ENCODE results near the gene ARG2.

ARG2 gene

DNA sequence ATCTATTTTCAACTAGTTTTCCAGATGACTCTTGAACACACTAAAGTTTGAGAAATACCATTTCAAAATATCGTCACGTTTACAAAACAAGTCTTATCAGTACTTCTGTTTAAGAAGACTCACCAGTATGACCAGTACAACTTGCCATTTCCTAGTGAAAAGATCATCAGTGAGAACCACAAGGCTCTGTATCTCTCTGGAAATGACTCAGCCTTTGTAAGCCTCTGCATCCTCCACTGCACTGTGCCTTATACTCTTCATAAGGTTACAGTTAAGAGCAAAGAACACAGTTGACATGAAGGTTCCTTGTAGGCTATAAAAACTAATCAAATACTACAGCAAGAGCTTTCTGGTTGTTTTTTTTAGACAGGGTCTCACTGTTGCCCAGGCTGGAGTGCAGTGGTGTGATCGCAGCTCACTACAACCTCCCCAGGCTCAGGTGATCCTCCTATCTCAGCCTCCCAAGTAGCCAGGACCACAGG lies 60.4 kb downstream of the ARG2 start:
- TF ChIP-seq CTCF (IDR thresholded peaks at IDR 0.05), result no peak

GRCh38 chr14:67680941-67681340 lies 61.2 kb downstream of the ARG2 start:
- TF ChIP-seq CTCF (IDR thresholded peaks at IDR 0.05), result no peak

- TF ChIP-seq CTCF (IDR thresholded peaks at IDR 0.05), result no peak
Observed at GRCh38 chr14:67683842-67684241, 64.1 kb downstream of the ARG2 start.

DNA sequence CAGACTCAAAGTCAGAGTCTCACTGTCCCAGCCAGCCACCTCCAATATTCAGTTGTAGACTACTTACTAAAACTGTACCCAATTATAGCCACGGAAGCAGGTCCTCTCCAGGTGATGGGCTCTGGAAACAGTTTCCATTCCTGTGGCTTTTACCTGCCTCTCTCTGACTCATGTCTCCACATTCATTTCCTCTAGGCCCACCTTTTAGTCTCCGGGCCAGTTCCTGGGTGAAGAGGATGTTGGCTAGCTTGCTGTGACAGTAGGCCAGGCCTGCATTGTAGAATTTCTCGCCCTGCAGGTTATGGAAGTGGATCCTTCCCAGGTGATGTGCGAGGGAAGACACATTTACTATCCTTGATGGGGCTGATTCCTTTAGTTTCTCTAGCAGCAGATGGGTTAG lies 70.3 kb downstream of the ARG2 start:
- no peak for TF ChIP-seq CTCF (IDR thresholded peaks at IDR 0.05)

- TF ChIP-seq CTCF (IDR thresholded peaks at IDR 0.05), result no peak
Observed at GRCh38 chr14:67694791-67695393, 75.2 kb downstream of the ARG2 start.

DNA sequence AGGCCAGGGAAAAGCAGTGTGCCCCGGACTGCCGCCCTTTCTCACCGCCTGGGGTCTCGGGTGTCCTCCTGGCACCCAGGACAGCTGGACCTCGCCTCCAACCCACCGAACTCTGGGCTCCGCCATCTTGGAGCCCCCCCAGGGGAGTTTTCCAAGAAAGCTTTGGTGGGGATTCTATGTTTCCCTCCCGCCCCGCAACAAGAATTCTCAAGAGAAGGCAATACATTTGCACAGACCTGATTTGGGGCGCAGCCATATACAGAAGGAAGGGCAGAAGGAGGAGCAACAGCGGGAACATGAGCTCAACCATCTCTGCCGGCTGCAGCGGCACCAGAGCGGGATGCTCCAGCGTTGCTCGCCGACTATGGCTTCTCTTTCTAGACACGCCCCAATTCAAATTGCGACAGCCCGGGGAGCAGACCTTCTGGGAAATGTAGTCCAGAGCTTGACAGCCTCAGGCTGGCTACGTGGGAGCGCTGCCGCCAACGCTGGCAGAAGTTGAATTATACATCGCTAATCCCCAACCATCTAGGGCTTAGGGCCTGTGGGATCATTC lies 75.8 kb downstream of the ARG2 start, which contains the start of gene RDH11:
TSS of gene RDH11 (minus strand) at position 371 of the 556 bp plus-strand sequence. CDS start at position 310, 61 bp downstream.
- no peak for TF ChIP-seq CTCF (IDR thresholded peaks at IDR 0.05)

DNA sequence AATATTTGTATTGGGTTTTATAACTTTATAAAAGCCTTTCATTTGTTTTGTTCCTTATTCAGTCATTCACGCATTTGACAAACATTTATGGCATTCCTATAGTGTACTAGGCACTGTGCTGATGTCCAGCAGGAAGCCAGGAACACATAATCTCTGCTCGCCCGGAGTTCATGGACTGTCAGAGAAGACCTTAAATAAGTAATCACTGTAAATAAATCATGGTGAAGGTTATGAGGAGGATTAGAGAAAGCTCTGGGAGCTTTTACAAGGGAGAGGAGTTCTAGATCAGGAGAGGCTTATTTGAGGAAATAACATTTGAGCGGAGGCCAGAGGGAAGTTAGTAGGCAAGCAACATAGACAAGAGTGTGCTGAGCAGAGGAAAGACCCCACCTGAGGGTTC lies 77.3 kb downstream of the ARG2 start:
- TF ChIP-seq CTCF (IDR thresholded peaks at IDR 0.05), result no peak

All from LNCAP (cell line).